HG03097 (cell line): ENCODE results near the gene PTPRH.
"Not testable (repeated sequence)": the region's sequence is repeated elsewhere in the genome, so short reads cannot be mapped to it uniquely, and the experiment has no call there.

Experiments
- ATAC-seq: cut with Tn5 transposase; IDR thresholded peaks from one replicate; pipeline ENCODE4 v1.9.1; 2021; ENCODE audit not compliant: unreplicated experiment, low FRiP score

Gene PTPRH

DNA sequence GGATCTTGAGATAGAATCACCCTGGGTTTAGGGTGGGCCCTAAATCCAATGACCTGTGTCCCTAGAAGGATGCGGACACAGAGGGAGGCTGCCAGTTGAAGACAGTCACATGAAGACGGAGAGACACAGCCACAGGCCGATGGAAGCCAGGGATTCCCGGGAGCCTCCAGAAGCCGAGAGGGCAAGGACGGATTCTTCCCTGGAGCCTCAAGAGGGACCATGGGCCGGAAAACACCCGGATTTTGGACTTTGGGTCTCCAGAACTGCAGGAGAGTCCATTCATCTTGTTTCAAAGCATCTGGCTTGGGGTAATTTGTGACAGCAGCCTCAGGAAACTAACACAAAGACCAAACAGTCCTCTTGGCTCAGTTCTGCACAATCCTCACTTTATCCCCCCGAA lies 17.0 kb upstream of the PTPRH start:
- ATAC-seq, result no peak

GRCh38 chr19:55225415-55225958 lies 16.2 kb upstream of the PTPRH start:
- ATAC-seq, result no peak

DNA sequence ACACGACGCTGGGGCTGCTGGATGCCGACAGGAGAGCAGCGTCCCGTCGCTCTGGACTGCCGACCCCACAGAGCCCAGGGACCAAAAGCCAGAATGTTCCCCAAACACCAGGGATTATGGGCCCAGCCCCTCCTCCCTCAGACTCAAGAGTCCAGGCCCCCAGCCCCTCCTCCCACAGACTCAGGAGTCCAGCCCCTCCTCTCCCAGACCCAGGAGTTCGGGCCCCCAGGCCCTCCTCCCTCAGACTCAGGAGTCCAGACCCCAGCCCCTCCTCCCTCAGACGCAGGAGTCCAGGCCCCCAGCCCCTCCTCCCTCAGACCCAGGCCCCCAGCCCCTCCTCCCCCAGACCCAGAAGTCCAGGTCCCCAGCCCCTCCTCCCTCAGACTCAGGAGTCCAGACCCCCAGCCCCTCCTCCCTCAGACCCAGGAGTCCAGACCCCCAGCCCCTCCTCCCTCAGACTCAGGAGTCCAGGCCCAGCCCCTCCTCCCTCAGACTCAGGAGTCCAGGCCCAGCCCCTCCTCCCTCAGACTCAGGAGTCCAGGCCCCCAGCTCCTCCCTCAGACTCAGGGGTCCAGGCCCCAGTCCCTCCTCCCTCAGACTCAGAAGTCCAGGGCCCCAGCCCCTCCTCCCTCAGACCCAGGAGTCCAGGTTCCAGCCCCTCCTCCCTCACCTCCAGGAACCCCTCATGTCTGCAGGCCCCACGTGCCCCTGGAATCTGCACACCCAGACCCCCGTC lies 15.5 kb upstream of the PTPRH start:
- ATAC-seq, result not testable (repeated sequence)

DNA sequence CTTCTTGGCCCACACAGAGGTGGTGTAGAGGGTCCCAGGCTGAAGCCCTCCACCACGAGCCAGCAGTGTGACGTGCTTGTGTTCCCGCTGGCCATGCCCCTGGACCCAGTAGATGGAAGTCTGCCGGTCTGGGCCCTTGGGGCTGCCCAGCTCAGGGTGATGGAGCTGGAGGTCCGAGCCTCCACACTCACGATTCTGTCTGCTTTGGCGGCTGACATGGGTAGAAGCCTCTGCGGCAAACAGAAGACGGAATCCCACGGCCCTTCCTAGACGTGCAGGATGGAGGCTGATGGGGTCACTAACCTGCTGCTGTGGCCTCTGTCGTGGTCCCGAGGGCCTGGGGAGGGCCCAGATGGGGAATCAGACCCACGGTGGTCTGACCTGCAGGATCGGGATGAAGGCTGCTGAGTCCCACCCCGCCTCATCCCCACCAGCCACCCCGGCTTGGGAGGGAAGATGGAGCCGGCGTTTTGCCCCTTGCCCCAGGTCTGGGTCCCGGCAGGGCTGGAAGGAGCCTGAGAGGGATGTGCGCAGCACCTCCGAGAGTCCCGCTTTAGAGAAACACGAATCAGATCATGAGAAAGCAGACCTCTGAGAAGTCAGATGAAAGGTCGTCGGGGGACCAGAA lies 14.9 kb upstream of the PTPRH start:
- no peak for ATAC-seq

GRCh38 chr19:55223291-55224037 lies 14.2 kb upstream of the PTPRH start:
- no peak for ATAC-seq

DNA sequence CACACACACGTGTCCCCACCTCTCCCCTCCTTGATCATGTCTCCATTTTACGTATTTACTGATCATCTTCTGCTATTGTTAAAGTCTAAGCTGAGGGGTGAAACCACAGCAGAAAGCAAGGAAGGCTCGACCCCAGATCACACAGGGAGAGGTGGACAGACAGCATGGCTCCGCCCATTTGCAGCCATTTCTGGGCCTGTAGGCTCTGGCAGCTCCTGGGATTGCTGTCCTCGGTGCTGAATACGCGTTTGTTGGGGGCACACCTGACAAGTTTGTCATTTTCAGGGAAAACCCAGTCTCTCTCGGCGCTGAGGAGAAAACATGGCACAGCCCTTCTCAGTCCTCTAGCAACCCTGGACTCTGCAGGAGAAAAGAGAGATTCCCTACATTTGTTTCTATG lies 11.2 kb upstream of the PTPRH start:
- no peak for ATAC-seq

GRCh38 chr19:55216461-55217198 lies 7.3 kb upstream of the PTPRH start:
- no peak for ATAC-seq

- ATAC-seq, result no peak
Measured at GRCh38 chr19:55213547-55213946, 4.2 kb upstream of the PTPRH start.

- no peak for ATAC-seq
Measured at GRCh38 chr19:55212447-55212846, 3.1 kb upstream of the PTPRH start.

DNA sequence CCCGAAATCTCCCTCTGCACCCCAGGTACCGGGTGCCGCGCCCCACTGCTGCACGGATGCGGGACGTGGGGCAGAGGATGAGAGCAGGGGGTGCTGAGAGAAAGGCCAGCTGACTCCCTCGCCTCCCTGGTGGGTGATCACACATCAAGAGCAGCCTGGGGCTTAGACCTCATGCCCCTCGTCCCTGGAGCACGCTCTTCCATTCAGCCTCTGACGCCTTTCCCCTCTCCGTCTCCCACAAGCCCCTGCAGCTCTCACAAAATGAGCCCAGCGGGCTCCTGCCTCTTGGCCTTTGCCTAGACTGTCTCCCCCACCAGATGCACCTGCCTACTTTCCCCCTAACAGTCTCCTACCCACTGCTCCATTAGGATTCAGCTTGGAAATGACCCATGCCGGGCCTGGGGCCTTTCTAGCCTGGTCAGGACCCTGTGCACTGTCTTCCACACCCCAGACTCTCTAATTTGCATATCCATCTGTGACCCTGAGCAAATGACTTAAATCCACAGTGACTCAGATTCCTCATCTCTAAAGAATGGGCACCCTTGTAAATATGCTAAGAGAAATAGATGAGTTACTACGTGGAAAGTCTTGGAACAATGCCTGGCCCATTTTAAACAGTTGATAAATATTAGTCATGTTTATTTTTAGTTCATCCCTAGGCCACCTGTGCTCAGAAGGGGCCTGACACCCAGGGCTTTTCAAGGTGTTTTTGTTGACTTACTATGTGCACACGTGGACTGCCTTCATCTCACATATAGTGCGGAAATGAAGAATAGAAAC lies 582 bp upstream of the PTPRH start:
- ATAC-seq, result no peak

DNA sequence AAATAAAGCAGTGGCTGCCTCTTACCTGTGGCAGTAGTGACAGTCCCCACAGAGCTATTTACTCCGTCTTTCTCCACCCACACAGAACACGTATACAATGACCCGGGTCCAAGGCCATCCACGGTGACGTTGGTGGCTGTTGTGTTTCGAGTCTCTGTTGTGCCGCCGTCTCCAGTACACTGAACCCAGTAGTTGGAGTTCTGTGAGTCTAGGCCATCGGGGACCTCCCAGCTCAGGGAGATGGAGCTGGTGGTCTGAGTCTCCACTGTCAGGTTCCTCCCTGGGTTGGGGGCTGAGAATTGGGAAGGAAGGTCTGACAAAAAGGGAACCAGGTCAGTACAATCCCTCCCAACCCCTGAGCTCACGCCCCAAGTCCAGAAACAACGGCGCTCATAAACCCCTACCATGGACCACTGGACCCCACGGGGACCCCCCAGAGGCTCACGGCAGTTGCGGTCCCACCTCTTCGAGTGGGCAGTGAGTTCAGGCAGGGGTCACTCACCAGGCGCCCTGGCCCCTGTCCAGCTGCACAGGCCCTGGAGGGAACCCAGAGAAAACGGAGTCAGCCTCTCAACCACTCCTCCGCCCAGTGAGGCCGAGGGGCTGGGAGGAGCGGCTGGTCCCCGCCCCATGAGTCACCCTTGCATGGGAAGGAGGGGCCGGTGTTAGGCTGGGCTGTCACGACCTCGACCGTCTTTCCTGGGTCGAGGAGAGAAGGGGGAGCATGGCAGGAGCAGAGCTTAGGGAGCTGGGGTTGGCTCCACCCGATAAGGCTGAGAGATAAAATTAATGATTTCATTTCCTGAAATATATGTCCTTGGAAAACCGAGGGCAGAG lies 2.4 kb downstream of the PTPRH start:
- no peak for ATAC-seq

GRCh38 chr19:55202199-55202598 lies 7.1 kb downstream of the PTPRH start:
- not testable (repeated sequence) for ATAC-seq

DNA sequence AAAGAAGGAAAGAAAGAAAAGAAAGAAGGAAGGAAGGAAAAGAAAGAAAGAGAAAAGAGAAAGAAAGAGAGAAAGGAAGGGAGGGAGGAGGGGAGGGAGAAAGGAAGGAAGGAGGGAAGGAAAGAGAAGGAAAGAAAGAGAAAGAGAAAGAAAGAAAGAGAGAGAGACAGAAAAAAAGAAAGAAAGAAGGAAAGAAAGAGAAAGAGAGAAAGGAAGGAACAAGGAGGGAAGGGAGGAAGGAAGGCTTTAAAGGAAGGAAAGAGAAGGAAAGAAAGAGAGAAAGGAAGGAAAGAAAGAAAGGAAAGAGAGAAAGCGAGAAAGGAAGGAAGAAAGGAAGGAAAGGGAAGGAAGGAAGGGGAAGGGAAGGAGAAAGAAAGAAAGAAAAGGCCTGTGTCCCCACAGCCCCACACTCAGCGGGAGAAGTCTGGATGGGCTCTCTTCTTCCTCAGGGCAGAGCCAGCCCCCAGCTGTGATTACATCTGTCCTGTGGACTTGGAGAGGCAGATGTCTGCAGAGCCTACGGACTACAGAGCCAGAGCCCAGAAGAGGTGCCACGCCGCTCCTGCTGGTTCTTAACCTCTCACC lies 9.6 kb downstream of the PTPRH start:
- no peak for ATAC-seq

GRCh38 chr19:55198651-55199050 lies 10.7 kb downstream of the PTPRH start:
- ATAC-seq, result no peak

- ATAC-seq, result no peak
Measured at GRCh38 chr19:55197528-55197927, 11.8 kb downstream of the PTPRH start.

DNA sequence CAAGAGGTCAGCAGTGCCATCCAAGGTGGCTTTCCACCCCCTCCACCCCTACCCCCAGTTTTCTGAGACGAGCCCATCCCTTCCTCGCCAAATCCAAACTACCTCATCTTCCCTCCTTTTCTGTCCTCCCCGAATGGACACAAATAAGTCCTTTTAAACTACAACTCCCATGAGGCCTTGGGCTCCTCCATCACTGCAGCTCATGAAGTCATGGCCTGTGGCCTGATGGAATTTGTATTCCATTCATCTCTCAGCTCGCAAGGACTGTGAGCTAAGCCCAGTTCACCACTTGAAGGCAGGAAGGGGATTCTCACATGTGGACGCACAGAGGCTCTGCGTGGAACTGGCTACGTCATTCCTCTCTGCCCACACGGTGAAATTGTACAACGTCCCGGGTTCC lies 12.5 kb downstream of the PTPRH start:
- ATAC-seq, result no peak

DNA sequence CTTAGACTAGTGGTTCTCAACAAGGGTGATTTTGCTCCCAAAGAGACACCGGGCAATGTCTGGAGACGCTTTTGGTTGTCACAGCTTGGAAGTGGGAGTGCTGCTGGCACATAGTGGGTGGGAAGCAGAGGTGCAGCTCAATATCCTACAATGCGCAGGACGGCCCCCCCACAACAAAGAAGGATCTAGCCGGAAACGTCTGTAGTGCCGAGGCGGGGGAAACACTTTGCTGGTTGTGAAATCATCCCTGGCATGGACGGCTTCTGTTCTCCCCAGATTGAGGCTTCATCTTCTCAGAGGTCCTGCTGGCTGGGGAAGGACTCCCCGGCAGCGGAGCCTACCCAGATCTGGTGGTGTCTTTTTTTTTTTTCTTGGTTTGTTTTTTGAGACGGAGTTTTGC lies 15.8 kb downstream of the PTPRH start:
- ATAC-seq, result no peak

DNA sequence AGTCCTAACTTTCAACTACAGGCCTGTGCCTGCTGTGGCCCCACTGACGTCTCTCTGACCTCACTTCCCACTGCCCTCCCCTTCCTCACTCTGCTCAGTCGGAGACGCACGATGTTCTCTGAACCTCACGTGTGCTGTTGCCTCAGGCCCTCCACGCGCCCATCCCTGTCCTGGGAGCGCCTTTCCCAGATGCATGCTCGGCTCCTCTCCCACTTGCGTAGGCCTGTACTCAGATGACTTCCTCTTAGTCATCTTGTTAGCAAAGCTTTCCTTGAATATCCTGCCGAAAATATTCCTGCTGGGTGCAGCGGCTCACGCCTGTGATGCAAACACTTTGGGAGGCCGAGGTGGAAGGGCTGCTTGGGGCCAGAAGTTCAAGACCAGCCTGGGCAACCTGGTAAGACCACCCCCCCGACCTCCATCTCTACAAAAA lies 19.9 kb downstream of the PTPRH start:
- ATAC-seq, result no peak

DNA sequence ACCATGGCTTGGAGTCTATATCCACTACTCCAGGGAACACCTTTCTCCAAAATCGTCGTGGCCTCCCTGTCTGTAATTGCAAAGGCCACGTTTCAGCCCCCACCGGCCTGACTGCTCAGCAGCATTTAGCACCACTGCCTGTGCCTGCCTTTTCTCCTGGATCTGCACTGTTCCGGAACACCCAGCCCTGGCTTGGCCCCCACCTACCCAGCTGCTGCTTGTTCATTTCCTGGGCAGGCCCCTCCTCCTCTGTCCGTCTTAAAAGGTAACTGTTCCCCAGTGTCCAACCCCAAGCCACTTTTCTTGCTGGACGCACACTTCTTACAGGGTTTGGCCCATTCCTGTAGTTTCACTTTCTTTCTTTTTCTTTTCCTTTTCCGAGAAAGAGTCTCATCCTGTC lies 20.7 kb downstream of the PTPRH start:
- ATAC-seq, result no peak
